Pons (tissue), 1 donor: ENCODE measurements around the gene ASGR1.

Experiments used
- DNase-seq: peaks from one replicate; pipeline ENCODE4 v3.0.0-alpha.2; 2016; ENCODE audit warnings: low spot score

ASGR1 gene

DNA sequence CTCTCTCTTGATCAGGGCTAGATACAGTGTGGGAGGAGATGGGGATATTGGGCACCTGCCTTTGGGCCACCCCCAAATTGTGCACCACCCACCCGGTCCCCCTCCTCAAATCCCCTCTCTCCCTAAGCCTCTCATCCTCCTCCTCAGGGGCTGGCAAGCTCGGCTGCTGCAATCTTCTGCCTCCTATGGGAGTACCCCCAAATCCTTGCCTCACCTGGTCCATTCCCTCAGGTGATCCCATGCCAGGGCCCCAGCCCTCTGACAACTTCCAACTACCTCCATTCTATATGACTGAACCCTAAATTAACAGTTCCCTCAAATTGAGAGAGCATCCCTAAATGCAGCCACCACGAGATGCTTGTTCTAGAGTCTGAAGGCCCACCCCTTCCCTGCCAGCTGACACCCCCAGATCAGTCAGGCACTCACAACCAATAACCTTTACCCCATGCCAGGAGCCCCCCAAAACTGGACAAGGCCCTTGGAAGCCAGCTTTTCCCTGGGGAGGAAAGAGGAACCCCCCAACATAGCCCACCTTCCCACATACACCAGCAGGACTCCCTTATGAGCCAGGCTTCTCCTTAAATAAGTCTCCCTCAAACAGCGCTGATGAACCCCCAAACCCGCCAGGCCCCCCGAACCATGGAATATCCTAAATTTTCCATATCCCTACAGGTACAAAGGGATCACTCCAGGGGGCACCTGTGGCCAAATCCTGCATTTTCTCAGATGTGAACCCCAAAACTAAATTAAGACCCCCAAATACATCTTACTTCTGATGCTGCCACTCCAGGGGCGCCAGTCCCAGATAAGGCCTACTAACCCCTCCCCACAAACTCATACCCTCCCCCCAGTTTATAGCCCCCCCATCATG is 37.3 kb upstream of the ASGR1 start:
- no peak for DNase-seq

DNA sequence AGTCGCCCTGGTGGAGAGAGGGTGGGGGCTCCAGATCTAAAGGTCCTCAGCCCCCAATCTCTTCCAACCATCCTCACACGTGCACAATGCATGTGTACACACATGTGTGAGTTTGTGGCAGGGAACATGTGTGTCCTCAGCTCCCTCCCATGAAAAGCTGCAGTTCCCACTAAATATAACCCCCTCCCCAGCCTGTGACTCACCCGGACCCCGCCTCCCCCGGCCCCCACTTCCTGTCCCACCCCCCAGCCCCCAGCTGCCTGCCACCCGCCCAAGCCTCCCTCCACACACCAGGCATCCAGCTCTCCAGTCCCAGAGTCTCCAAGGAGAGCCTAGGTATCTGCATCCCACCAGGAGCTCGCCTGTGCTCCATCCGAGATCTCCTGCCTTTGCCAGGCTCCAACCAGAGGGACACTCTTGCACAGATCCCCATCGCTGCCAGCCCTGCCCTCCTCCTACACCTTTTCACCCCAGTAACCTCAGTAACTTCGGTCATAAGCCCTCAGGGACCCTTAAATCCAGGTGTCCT is 36.5 kb upstream of the ASGR1 start:
- DNase-seq = no peak

DNA sequence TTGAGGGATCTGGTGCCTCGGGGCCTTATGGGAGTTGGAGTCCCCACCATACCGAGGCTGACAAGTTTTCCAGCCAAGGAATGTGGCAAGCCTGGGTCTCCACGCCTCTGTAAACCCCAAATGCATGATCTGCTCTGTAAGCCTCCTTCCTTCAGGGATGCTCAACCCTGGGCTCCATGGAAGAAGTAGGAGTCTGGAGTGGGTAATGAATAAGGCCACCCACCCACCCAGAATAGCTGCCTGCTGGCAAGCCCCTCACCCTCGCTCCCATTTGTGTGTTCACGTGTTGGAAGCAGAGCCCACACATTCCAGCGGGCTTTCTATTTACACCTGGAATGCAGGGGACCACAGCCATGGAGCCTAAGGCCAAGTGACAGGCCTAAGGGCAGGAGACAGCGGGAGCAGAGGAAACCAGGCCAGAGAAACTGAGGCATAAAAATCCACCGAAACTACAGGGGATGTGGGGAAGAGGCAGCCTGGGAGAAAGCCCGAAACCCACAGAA is 36.0 kb upstream of the ASGR1 start:
- no peak for DNase-seq

DNA sequence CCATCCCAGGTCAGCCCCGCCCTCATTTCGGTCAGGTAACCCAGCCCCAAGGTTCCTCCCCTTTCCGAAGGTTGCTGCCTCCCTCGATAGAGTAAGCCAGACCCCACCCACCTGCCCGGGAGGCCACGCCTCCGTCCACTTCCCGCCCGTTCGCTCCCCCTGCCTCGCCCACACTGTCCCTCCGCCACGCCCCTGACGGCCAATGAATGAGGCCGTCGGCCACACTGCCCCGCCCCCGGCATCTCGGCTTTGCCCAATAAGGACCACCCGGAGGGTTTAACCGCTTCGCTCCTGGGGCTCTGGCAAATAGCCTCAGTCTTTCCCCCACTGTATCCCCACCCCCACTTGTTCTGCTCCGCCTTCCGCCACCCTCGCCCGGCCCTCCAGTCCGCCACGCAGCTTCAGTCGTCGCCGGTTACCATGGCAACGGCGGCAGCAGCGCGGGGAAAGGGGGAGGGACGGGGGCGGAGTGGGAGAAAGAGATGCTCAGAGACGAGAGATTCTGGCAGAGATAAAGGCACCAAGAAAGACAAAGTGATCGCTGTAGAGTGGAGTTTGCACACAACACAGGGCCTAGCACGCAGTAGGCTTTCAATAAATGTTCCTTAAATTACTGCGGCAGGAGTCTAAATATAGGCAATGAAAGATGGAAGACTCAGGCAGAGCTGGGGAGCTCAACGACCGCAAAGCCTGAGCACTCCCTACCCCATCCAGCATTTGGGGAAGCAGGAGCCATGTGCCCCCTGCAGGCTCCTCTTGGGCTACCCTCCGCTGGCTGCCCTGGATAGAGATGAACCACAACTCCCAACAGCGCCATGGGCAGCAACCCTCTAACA is 35.3 kb upstream of the ASGR1 start:
- peak; percentile 97 for DNase-seq

DNA sequence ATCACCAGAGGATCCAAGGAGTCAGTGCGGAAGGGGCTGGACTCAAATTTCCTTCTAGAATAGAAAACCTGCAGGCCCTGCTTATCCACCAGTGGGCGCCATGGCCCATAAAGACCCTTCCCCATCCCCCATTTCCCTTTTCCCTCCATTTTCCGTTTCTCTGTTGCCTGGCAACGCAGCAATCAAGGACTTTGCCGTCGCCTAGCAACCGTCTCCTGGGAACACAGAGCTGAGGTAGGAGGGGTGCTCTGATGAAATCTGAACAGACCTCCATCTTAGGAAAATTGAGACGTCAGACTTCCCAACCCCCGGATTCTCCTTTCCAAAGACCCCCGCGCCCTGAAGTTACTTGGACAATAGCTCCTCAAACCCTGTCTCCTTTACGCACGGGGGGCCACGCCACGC is 34.7 kb upstream of the ASGR1 start:
- peak; percentile 67 for DNase-seq

DNA sequence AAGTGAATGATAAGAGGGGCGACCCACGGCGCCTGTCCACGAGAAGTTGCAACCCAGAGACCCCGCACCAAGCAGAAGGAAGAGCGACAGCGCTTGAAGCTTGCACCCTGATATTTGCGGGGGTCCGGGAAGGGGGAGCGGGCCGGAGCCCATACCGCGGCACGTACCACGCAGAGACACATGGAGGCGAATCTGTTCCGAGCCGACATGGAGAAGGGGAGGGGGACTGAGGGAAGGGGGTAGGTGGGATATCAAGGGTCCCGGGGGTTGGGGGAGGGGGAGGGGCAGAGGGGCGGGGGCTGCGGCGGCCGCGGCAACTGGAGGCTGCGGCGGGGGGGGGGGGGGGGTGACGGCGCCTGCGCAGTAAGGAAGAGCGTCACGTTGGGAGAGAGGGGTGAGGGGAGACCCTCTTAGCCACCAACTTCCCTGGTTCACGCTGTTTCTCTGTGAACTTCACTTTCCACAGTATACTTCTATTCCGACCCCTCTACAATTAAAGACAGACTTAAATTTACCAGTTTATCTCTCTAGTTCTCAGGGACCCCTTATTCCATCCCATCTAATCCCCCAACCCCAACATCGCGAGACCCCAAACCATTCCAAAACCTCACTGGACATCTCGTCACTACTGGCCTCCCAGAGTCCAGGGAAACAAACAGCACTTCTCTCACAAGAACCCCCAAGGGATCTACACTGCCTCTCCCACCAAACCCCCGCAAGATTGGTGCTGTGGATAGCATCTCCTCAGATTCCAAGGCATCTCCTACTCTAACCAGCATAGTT is 32.5 kb upstream of the ASGR1 start:
- no peak for DNase-seq

DNA sequence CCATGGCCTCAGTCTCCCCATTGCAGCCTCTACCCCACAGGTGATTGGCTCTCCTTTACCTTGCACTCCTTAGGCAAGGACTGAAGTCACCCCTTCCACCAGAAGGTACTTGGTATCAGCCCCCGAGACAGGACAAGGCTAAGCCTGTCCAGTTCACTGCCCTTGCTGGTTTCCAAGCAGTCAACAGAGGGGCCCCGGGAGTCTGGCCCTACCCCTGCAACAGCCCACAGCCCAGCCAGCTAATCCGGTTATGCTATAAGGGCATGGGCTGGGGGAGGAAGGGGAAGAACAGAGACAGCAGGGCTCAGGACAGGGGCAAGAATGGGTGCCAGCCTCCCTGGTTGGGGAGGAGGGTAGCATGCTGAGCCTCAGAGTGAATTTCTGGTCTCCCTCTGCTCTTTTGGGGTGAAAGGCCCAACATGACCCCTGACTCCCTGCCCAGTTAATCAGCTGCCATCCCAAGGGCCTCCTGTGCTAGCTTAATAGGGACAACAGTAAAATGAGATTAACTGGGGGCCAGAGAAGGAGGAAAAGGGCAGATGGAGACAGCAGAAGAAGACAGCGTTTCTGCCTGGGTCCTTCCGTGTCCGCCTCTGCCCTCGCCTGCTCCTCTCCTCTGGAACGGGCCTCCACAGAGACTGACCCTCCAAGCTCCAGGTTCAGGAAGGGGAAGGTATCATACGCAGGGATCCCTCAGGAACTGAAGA is 29.7 kb upstream of the ASGR1 start:
- DNase-seq = no peak

DNA sequence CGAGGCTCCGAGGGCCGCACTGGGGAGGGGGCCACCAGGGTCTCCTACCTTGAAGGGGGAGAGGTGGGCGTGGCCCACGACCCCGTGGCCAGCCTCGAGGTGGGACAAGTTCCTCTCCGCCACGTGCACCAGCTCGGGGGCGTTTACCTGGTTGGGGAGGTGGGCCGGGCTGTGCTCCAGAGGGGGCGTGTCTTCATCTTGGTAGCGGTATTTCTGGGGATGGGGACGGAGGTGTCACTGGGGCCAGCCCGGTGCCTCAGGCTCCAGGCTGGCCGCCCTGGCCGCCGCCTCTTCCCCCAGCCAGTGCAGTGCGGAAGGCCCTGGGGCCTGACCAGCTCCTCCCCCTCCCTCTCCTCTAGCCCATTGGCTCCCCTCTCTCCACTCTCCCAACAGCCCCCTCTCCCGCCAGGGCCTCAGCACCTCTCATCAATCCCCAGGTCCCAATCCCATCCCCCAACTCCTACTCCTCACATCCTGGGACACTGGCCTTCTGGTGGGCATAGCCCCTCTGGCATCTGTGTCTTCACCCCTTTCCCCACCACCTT is 28.9 kb upstream of the ASGR1 start:
- DNase-seq = no peak

DNA sequence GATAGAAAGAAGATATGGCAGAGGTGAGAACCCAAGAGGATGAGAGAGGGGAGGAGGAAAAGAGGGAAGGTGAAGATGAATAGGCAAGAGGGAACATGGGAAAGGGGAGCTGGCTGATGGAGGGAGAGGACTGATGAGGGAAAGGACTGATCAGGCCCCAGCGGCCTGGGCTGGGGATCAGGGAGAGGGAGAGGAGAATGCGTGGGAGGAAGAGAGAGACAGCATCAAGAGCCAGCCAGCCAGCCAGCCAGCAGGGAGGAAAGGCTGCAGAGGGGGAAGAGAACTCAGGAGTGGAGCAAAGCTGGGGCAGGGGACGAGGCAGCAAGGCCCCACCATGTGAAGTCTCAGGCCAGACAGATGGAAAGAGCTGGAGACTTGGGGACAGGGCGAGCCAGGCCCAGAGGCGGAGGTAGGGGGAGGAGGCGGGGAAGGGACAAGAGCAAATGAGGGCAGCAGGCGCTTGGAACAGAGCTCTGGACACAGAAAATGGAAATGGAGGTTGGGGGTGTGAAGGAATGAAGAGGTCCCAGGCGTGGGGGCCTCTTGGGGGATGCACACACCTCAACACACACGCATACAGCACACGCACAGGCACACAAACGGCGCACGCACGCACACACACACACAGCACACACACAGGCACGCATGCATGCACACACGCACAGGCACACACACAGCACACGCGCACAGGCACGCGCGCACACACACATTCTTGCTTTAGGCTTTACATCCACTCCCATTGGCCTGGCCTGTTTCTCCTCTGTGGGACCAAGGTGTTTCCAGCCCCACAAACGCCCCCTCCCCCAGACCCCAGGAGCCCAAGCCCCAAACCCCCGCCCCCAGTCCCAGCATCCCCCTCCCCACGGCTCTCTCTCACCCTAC is 28.2 kb upstream of the ASGR1 start:
- DNase-seq = no peak

DNA sequence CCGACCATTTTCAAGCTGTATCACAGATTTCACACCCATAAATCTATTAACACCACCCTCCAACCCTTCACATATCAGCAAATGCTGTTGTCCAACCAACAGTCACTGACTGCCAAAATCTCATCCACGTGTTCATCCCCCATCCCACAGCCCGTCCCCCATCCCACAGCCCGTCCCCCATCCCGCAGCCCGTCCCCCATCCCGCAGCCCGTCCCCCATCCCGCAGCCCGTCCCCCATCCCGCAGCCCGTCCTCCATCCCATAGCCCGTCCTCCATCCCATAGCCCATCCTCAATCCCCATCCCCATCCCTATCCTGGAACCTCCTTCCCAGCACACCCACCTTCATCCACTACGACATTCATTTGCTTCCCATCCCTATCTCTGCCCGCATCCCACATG is 26.4 kb upstream of the ASGR1 start:
- DNase-seq = no peak

DNA sequence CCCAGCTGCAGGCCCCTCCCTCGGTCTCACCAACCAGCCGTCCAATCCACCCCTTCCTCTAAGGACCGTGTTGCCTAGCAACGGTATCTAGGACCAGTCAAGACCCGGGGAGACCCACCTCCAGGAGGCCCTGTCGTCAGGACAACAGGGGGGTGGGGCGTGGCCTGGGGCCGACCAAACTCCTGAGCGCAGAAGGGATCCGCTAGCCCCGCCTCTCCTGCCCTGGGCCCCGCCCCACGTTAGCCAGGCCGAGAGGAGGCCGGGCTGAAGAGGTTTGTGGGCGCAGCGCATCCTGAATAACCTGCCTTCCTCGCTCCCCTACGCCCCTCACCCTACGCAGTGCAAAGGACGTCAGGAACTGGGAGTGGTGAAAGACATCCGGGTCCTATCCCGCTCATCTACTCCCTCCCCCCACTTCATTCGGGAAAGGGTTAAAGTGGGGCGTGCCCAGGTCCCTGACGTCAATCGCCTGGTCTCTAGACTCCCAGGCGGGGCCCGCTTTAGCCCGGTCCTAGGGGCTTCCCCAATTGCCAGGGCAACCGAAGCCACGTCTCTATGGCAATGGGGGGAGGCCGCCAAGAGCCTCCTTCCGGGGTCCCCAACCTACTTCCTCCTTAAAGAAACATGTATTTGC is 25.8 kb upstream of the ASGR1 start:
- peak; percentile 85 for DNase-seq

DNA sequence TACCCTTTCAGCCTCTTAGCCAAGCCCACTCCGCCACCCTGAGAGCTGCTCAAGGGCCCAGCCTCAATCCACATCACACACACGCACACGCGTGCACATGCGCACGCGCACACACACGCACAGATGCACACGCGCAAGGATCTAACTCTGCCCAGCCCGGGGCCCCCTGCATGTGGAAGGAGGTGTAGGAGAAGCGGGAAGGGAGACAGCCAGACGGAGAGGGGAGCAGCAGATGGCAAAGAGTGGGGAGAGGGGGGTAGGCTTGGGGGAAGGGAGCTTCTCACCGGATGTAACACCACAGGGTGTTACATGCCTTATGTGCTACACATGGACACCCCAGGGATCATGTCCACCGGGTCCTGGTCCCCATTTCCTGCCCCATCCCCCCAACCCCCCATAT is 25.2 kb upstream of the ASGR1 start:
- no peak for DNase-seq

DNA sequence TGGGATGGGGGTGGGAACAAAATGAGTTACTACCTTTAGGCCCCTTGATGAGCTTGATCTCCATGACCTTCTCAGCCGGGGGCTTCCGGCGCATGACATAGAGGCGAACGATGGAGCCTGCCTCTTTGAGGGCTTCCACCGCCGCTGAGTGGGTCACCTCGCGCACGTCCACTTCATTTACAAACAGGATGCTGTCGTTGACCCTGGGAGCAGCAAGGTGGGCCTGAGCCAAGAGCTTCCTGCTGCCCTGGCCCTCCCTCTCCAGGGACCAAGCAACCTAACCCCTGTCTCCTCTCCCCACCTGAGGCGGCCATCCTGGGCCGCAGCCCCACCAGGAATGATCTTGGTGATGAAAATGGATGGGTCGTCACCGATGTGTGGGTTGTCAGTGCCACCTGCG is 24.2 kb upstream of the ASGR1 start:
- DNase-seq = no peak

DNA sequence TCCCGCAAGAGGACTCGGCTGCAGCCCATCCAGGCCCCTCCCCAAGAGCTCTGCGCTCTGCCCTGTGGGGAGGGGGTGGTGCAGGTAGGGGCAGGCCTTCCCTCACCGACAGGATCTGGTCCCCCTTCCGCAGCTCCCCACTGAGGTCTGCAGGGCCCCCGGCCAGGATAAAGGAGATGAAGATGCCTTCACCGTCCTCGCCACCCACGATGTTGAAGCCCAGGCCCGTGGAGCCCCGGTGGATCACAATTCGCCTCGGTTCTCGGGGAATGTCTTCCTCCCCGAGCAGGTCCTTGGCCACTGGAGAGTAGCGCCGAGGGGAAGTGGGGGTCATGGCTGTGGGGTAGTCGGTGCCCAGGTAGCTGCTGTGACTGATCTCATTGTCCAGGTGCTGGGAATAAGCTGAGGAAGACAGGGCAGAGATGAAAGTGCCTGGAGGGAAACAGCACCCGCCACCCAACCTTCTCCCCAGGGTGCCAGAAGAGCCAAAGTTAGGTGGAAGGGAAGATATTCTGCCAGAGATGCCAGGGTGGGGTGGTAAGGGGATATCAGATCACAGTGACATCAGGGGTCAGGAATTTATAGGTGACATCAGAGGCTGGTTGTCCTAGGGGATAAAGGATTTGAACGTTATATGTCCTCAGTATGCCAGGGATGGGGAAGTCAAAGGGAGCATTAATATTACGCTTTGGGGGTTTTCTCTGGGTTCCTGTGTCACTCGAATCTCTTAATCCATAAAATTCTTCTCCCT is 17.7 kb upstream of the ASGR1 start:
- no peak for DNase-seq

DNA sequence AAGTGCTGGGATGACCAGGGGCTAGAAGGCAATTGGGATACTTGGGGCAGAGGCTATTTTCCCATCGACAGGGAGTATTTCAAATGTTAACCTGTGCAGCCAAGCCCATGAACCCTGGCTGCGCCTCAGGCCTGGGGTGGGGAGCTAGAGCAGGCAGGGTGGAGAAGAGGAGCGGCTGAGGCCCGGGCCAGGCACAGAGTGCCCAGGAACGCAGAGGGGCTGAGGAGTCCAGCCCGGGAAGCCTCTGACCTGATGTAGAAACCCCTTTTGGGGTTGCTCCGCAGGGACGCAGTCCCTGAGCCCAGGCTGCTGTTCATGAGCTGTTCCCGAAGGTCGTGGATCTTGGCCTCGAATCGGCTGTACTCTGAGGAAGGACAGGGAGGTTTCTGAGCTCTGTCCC is 16.8 kb upstream of the ASGR1 start:
- no peak for DNase-seq

DNA sequence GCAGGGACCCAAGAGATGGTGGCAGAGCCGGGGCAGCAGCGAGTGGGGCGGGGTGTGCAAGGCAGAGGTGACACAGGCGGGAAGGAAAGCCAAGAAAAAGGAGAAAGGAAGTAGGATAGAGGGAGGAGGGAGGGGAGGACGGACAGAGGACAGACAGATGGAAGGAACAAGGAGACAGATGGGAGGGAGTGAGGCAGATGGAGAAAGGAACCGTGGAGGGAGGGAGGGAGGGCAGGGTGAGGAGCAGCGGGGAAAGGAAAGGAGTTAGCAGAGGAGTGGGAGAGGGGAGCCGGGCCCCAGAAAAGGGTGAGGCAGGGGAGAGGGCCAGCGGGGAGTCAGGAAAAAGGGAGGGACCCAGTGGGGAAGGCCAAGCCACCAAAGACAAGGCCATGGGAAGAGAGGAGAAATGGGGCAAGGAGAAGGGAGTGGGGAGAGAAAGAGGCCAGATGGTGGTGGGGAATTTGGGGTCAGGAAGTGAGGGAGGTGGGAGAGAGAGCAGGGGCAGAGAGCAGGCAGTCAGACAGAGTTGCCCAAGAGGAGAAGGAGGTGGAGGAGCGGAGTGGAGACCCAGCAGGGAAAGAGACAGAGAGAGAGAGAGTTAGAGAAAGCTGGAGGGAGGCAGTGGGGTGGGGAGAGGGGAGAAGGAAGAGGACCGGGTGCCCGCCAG is 13.2 kb upstream of the ASGR1 start:
- DNase-seq = no peak

DNA sequence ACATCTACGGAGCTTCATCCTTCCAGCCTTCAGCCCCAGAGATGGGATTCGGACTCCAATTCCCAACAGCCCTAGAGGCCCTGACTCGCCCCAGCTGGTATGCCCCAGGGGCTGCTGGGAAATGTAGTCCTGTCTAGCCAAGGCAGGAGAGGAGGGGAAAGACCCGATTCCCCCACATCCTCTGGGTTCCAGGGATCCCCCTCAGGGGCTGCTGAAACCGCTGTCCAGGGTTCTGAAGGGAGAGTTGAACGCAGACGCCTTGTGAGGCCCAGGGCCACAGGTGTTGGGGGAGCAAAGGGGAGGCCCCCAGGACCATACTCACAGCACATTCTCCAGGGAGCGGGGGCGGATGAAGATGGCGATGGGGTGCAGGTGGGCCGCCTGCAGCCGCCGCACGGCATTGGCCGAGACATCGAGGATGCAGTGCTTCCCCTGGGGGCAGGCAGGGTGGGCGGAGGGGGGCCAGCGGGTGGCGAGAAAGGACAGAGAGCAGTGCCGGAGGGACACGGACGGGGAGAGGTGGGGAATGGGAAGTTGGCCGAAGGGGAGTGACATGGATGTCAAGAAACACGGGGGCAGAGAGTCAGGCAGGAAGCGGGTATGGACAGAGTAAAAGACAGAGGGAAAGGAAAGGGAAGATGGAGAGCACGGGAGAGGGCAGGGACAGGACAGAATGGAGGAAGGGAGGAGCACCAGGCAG is 12.6 kb upstream of the ASGR1 start:
- no peak for DNase-seq

DNA sequence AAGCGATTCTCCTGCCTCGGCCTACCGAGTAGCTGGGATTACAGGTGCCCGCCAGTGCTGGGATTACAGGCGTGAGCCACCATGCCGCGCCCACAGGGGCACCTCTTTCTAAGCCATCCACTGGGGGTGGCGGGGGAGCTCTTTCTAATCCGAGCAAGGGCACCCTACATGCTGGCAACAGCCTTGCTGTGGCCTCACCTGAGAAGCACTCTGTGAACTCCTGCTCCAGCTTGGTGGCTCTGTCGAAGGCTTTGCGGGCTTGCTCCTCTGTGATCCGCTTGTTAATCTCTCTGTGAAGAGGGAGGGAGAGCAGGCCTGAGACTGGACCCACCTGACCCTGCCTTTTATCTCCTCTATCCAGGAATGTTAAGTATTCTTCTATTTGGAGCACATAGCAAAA is 11.9 kb upstream of the ASGR1 start:
- no peak for DNase-seq
